Measurements from ENCODE around the gene CD247. TPM values are rescaled to one million over a fixed set of nuclear protein-coding genes. Genes with fewer than 3 reads are reported as not detected.

Gene CD247
- total RNA-seq, 4 donors from 2014 or later: 1.3 to 3.1 (median 1.4) TPM

GRCh38 chr1:167456926-167457325, 61.4 kb downstream of the CD247 start:
- Histone ChIP-seq H3K27ac (no peak overlapping the region), H3K9me3 (no peaks in the 10 kb centered on the region), H3K4me1 (peaks cover 3 to 6% of the 10 kb centered on the region in 2 donors), H3K36me3 (no peaks in the 10 kb centered on the region), H3K27me3 (no peaks in the 10 kb centered on the region), H3K4me3 (replicated peaks in 1 of 3) (no peak overlapping the region)
- intact Hi-C loops (cut with DNase I): no loop called here
- no peak for DNase-seq
- WGBS, 2 donors: 76 to 80% methylated on average over 8 of the region's 8 CpGs
- TF ChIP-seq CTCF (IDR thresholded peaks at IDR 0.05) (no peak), POLR2A (IDR thresholded peaks at IDR 0.05) (no peak)

GRCh38 chr1:167456524-167456923, 61.8 kb downstream of the CD247 start:
- Histone ChIP-seq H3K27me3 (no peaks in the 10 kb centered on the region), H3K9me3 (no peaks in the 10 kb centered on the region), H3K36me3 (no peaks in the 10 kb centered on the region), H3K4me3 (replicated peaks in 1 of 3) (no peak overlapping the region), H3K4me1 (peaks cover 3 to 6% of the 10 kb centered on the region in 2 donors), H3K27ac (peak overlapping the region in 1 of 3 donors; percentile 81)
- intact Hi-C loops (cut with DNase I): no loop called here
- WGBS, 2 donors: 93 to 99% methylated on average over 5 of the region's 5 CpGs
- no peak for TF ChIP-seq POLR2A (IDR thresholded peaks at IDR 0.05)
- no peak for TF ChIP-seq CTCF (IDR thresholded peaks at IDR 0.05)
- no peak for DNase-seq

- H3K36me3 ChIP-seq: no peaks in the 10 kb centered on the region
- H3K27ac ChIP-seq: peak overlapping the region; percentile 79 to 81 (median 81)
- WGBS, 2 donors: 2 to 3% methylated on average over 6 to 10 of the region's 23 CpGs
- H3K4me1 ChIP-seq: peaks cover 3 to 6% of the 10 kb centered on the region in 2 donors
- TF ChIP-seq CTCF (IDR thresholded peaks at IDR 0.05): no peak
- TF ChIP-seq POLR2A (IDR thresholded peaks at IDR 0.05): peak in 1 of 2 donors; percentile 9
- no peaks in the 10 kb centered on the region for H3K9me3 ChIP-seq
- peak; percentile 52 to 55 for DNase-seq
- H3K27me3 ChIP-seq: no peaks in the 10 kb centered on the region
- intact Hi-C loops (cut with DNase I): no loop called here
- H3K4me3 ChIP-seq (replicated peaks in 1 of 3): peak overlapping the region; percentile 27 to 87 (median 67)
These were observed 62.4 kb downstream of the CD247 start for GRCh38 chr1:167455786-167456446.

- Histone ChIP-seq H3K27me3 (no peaks in the 10 kb centered on the region), H3K9me3 (no peaks in the 10 kb centered on the region), H3K4me3 (replicated peaks in 1 of 3) (peak overlapping the region; percentile 27 to 87 (median 67)), H3K4me1 (peaks cover 3 to 6% of the 10 kb centered on the region in 2 donors), H3K27ac (peak overlapping the region; percentile 79 to 81 (median 81)), H3K36me3 (no peaks in the 10 kb centered on the region)
- intact Hi-C loops (cut with DNase I): no loop called here
- TF ChIP-seq POLR2A (IDR thresholded peaks at IDR 0.05) (peak in 1 of 2 donors; percentile 58), CTCF (IDR thresholded peaks at IDR 0.05) (no peak)
- WGBS, 2 donors: 0 to 1% methylated on average over 2 to 29 of the region's 85 CpGs
- peak; percentile 70 to 72 for DNase-seq
These were observed 63.2 kb downstream of the CD247 start for GRCh38 chr1:167454894-167455785.

Measured in thyroid gland (tissue), 4 donors.